Endothelial cell of umbilical vein (primary cell): ENCODE measurements around the gene POLE. TPM values are rescaled to one million over a fixed set of nuclear protein-coding genes. Genes with fewer than 3 reads are reported as not detected.

Experiments used
- BruUV-seq: library from RNA; stranded (reverse); fragments of 400-500 nt; replicated peaks from 2 replicates; lab custom pipeline; 2021; lab: Mats Ljungman, UMichigan
- CTCF ChIA-PET: fragments of 300-600, 350-600 bp; sonication (Branson Sonifier 250); formaldehyde crosslinking; loops from one replicate; lab custom pipeline; 2021; ENCODE audit warnings: antibody characterized with exemption, inconsistent platforms; lab: Charles Lee
- POLR2A ChIA-PET: fragments of 300-600, 350-600 bp; sonication (Branson Sonifier 250); formaldehyde crosslinking; loops from one replicate; lab custom pipeline; 2021; ENCODE audit warnings: antibody characterized with exemption, inconsistent platforms; lab: Charles Lee
- DNase-seq: peaks from one replicate; pipeline ENCODE4 v3.0.0-alpha.2; 2011; ENCODE audit warnings: low read depth, low spot score
- FAIRE-seq: peaks from 2 replicates; lab custom pipeline; 2011; peaks lifted over from hg19 to GRCh38; lab: Jason Lieb, UNC
- H2AFZ ChIP-seq: 2 replicates; pipeline ENCODE4 v1.6.0; 2012; ENCODE audit warnings: low read depth, low read length, control low read depth, inconsistent platforms
- H3K27ac ChIP-seq: 2 replicates; pipeline ENCODE4 v1.5.1; 2011; ENCODE audit warnings: low read depth, mild to moderate bottlenecking, control low read depth, low read length, moderate library complexity; ENCODE audit not compliant: insufficient read depth
- H3K27me3 ChIP-seq, 2 experiments: 2 replicates each; pipeline versions ENCODE4 v1.6.0 to v1.6.1; 2011; ENCODE audit warnings: low read length in 2 of 2, mixed read lengths in 1 of 2; ENCODE audit not compliant: control insufficient read depth in 2 of 2, insufficient read depth in 2 of 2
- H3K36me3 ChIP-seq, 2 experiments: 2 replicates in 1 of 2; 3 replicates in 1 of 2; pipeline ENCODE4 v1.5.1; 2011; ENCODE audit warnings: low read length in 2 of 2, mild to moderate bottlenecking in 1 of 2, moderate library complexity in 1 of 2; ENCODE audit not compliant: control insufficient read depth in 2 of 2, insufficient read depth in 2 of 2; ENCODE audit errors: extremely low read depth in 1 of 2
- H3K4me1 ChIP-seq: 3 replicates; pipeline ENCODE4 v1.5.1; 2011; ENCODE audit warnings: mild to moderate bottlenecking, low read length; ENCODE audit not compliant: control insufficient read depth, insufficient read depth; ENCODE audit errors: extremely low read depth
- H3K4me2 ChIP-seq: 2 replicates; pipeline ENCODE4 v1.6.1; 2011; ENCODE audit warnings: low read length, control low read depth, mixed read lengths; ENCODE audit not compliant: insufficient read depth
- H3K4me3 ChIP-seq, 3 experiments: fragments of 200-600 bp in 1 of 3; sonication (generic), shearing (Covaris generic) in 1 of 3; replicated peaks in 1 of 3; 2 replicates each; pipeline ENCODE4 v1.5.1; 2011 to 2016; ENCODE audit warnings: control low read depth in 3 of 3, low read length in 3 of 3, mild to moderate bottlenecking in 2 of 3, inconsistent platforms in 1 of 3, low read depth in 1 of 3, moderate library complexity in 1 of 3; ENCODE audit not compliant: insufficient read depth in 1 of 3
- H3K79me2 ChIP-seq: 2 replicates; pipeline ENCODE4 v1.6.0; 2012; ENCODE audit warnings: low read length, inconsistent platforms; ENCODE audit not compliant: control insufficient read depth, insufficient read depth
- H3K9ac ChIP-seq: replicated peaks from 2 replicates; pipeline ENCODE3; 2011; ENCODE audit warnings: low read length, control low read depth; ENCODE audit not compliant: insufficient read depth; ENCODE audit errors: extremely low read depth
- H3K9me1 ChIP-seq: replicated peaks from 3 replicates; pipeline ENCODE4 v1.6.0; 2011; ENCODE audit warnings: mild to moderate bottlenecking, low read length; ENCODE audit not compliant: control insufficient read depth, insufficient read depth; ENCODE audit errors: extremely low read depth
- H3K9me3 ChIP-seq: replicated peaks from 2 replicates; pipeline ENCODE4 v1.5.1; 2012; ENCODE audit warnings: low read length, inconsistent platforms; ENCODE audit not compliant: control insufficient read depth, insufficient read depth
- H4K20me1 ChIP-seq: replicated peaks from 2 replicates; pipeline ENCODE3; 2011; ENCODE audit warnings: mild to moderate bottlenecking, low read length; ENCODE audit not compliant: control insufficient read depth, insufficient read depth; ENCODE audit errors: extremely low read depth
- CTCF ChIP-seq, 2 donors: IDR thresholded peaks; 1 replicate in 1 of 2; 2 replicates in 1 of 2; pipeline ENCODE4 v1.5.1; 2011; ENCODE audit warnings: low read length in 2 of 2, mild to moderate bottlenecking in 2 of 2, moderate library complexity in 2 of 2, control low read depth in 1 of 2, inconsistent platforms in 1 of 2, low read depth in 1 of 2; ENCODE audit not compliant: insufficient read depth in 1 of 2; ENCODE audit errors: extremely low read depth in 1 of 2
- EZH2 ChIP-seq: IDR thresholded peaks from 2 replicates; pipeline ENCODE4 v1.6.1; 2012; ENCODE audit warnings: borderline replicate concordance, low read depth, mild to moderate bottlenecking, moderate library complexity, low read length, inconsistent platforms; ENCODE audit not compliant: severe bottlenecking
- FOS ChIP-seq: IDR thresholded peaks from 2 replicates; pipeline ENCODE4 v1.6.1; 2011; ENCODE audit warnings: mild to moderate bottlenecking, low read length, moderate library complexity, borderline replicate concordance; ENCODE audit not compliant: insufficient read depth
- GATA2 ChIP-seq: IDR thresholded peaks from 2 replicates; pipeline ENCODE4 v1.7.0; 2011; ENCODE audit warnings: low read depth, mild to moderate bottlenecking, moderate library complexity, mixed read lengths, low read length; ENCODE audit not compliant: insufficient read length, insufficient read depth
- JUN ChIP-seq: IDR thresholded peaks from 2 replicates; pipeline ENCODE4 v1.6.1; 2011; ENCODE audit warnings: borderline replicate concordance, low read depth; ENCODE audit not compliant: insufficient read length, insufficient read depth
- MAX ChIP-seq: IDR thresholded peaks from 2 replicates; pipeline ENCODE4 v1.6.1; 2011; ENCODE audit not compliant: insufficient read depth, insufficient read length
- MYC ChIP-seq: IDR thresholded peaks from one replicate; pipeline ENCODE4 v1.6.1; 2011; ENCODE audit warnings: mild to moderate bottlenecking, low read depth, low read length
- POLR2A ChIP-seq: IDR thresholded peaks from 2 replicates; pipeline ENCODE4 v1.6.1; 2012; ENCODE audit warnings: low read depth, mild to moderate bottlenecking, control low read depth, low read length
- POLR2AphosphoS5 ChIP-seq: IDR thresholded peaks from 2 replicates; pipeline ENCODE4 v1.6.1; 2012; ENCODE audit warnings: low read depth, mild to moderate bottlenecking, control low read depth, low read length, moderate library complexity; ENCODE audit not compliant: insufficient read depth
- dilution Hi-C: fragments of 300-500 bp; cut with MboI; formaldehyde crosslinking; loops from one replicate; pipeline ENCODE4 v1.15.0; 2019; ENCODE audit warnings: low sequenced_read_pairs; ENCODE audit not compliant: extremely low pct_ligation_motif_present
- intact Hi-C: fragments of 100-400 bp; cut with micrococcal nuclease; formaldehyde crosslinking; loops from one replicate; pipeline ENCODE4 v1.10.0; 2022
- polyA plus RNA-seq, 4 experiments: library from polyadenylated mRNA; depleted of rRNA in 3 of 4; stranded (reverse) in 3 of 4; unstranded in 1 of 4; fragments of >200 nt; gene quantifications; 2 replicates each; pipeline versions ENCODE4 v1.2.1 to v1.2.3, GENCODE V29; 2011 to 2012; ENCODE audit warnings: missing spikeins in 1 of 4
- total RNA-seq: library from RNA; stranded (reverse); gene quantifications from 2 replicates; pipeline ENCODE4 v1.2.3, GENCODE V29; 2021

The POLE gene
- total and polyA plus RNA-seq, 2 donors (not counting 3 experiments of a cell fraction or from before 2014, with no cell fraction given) = 22.9 to 82.7 TPM

GRCh38 chr12:132631666-132632065, 55.5 kb downstream of the POLE start:
- CTCF ChIA-PET = interaction anchor here (2.0 to 3.0 kb wide), 2 partner anchors 17 to 32 kb away, joined by 5 to 12 read pairs; no protein-coding TSS in a partner anchor
- POLR2A ChIA-PET = no interaction called here
- no peaks in the 10 kb centered on the region for H4K20me1 ChIP-seq
- no peak overlapping the region for H2AFZ ChIP-seq
- no peaks in the 10 kb centered on the region for H3K79me2 ChIP-seq
- no peak overlapping the region for H3K9ac ChIP-seq
- H3K27me3 ChIP-seq = no peaks in the 10 kb centered on the region
- no peaks in the 10 kb centered on the region for H3K9me3 ChIP-seq
- no peaks in the 10 kb centered on the region for H3K4me1 ChIP-seq
- H3K4me2 ChIP-seq = no peak overlapping the region
- TF ChIP-seq CTCF (IDR thresholded peaks at IDR 0.05; ENCODE audit: extremely low read depth in 1 of 2, insufficient read depth in 1 of 2, low read depth in 1 of 2, low read length in 2 of 2) (no peak), MAX (no peak), POLR2AphosphoS5 (no peak), POLR2A (no peak), GATA2 (no peak), EZH2 (no peak), FOS (no peak), MYC (no peak), JUN (no peak)
- DNase-seq = no peak
- no TSS peak for BruUV-seq
- H3K9me1 ChIP-seq = no peaks in the 10 kb centered on the region
- no peak overlapping the region for H3K4me3 ChIP-seq
- no peak overlapping the region for H3K27ac ChIP-seq
- FAIRE-seq = no peak
- H3K36me3 ChIP-seq = peaks cover 2 to 12% of the 10 kb centered on the region in 2 experiments
- dilution Hi-C loops (no loop called here), intact Hi-C loops (no loop called here)
